Astrocyte of the spinal cord (primary cell): ENCODE results near the gene CRK.
"Not testable (repeated sequence)": the region's sequence is repeated elsewhere in the genome, so short reads cannot be mapped to it uniquely, and the experiment has no call there.

Experiments used
- DNase-seq: peaks from one replicate; pipeline ENCODE4 v3.0.0; 2011; ENCODE audit warnings: low read depth, low spot score
- H3K4me3 ChIP-seq: 2 replicates; pipeline ENCODE4 v1.5.1; 2011; ENCODE audit warnings: low read depth, mild to moderate bottlenecking, low read length, moderate library complexity
- CTCF ChIP-seq: IDR thresholded peaks from 2 replicates; pipeline ENCODE4 v1.5.1; 2012; ENCODE audit warnings: low read depth, mild to moderate bottlenecking, low read length, inconsistent platforms
- in situ Hi-C: cut with HindIII; loops from 2 replicates; pipeline ENCODE4 v1.10.0; 2017; ENCODE audit warnings: low sequenced_read_pairs

Gene CRK

GRCh38 chr17:1398931-1399678, 56.9 kb downstream of the CRK start:
- peak overlapping the region; percentile 99 for H3K4me3 ChIP-seq
- no peak for TF ChIP-seq CTCF
- DNase-seq: peak; percentile 29
- in situ Hi-C loops: no loop called here

- DNase-seq: no peak
- in situ Hi-C loops: no loop called here
- no peak for TF ChIP-seq CTCF
- peak overlapping the region; percentile 99 for H3K4me3 ChIP-seq
These were observed 58.0 kb downstream of the CRK start for GRCh38 chr17:1398028-1398427.

- DNase-seq, in situ Hi-C loops, H3K4me3 ChIP-seq: not testable (repeated sequence)
These were observed 60.0 kb downstream of the CRK start for GRCh38 chr17:1395876-1396665.

GRCh38 chr17:1391577-1391976, 64.5 kb downstream of the CRK start:
- no peak for DNase-seq
- in situ Hi-C loops: no loop called here
- no peak for TF ChIP-seq CTCF
- no peak overlapping the region for H3K4me3 ChIP-seq

GRCh38 chr17:1390432-1391367, 65.3 kb downstream of the CRK start:
- H3K4me3 ChIP-seq: no peak overlapping the region
- in situ Hi-C loops: no loop called here
- TF ChIP-seq CTCF: no peak
- no peak for DNase-seq

GRCh38 chr17:1387490-1388227, 68.4 kb downstream of the CRK start:
- in situ Hi-C loops, DNase-seq, H3K4me3 ChIP-seq: not testable (repeated sequence)

- DNase-seq, in situ Hi-C loops, H3K4me3 ChIP-seq: not testable (repeated sequence)
These were observed 69.3 kb downstream of the CRK start for GRCh38 chr17:1386675-1387190.
